HFFc6 (cell line): Measurements from ENCODE around the gene MIS18A. TPM values are rescaled to one million over a fixed set of nuclear protein-coding genes. Genes with fewer than 3 reads are reported as not detected.
"Not testable (repeated sequence)": the region's sequence is repeated elsewhere in the genome, so short reads cannot be mapped to it uniquely, and the experiment has no call there.

Experiments
- DNase-seq: peaks from one replicate; pipeline ENCODE4 v3.0.0-alpha.2; 2018
- H3K27ac Mint-ChIP-seq: 2 replicates; pipeline ENCODE4 v1.8.0; 2020; ENCODE audit warnings: mild to moderate bottlenecking, mixed read lengths
- H3K27me3 Mint-ChIP-seq: 2 replicates; pipeline ENCODE4 v1.8.0; 2021; ENCODE audit warnings: mild to moderate bottlenecking, moderate library complexity, mixed read lengths; ENCODE audit not compliant: insufficient read depth
- H3K36me3 Mint-ChIP-seq: 2 replicates; pipeline ENCODE4 v1.8.0; 2021; ENCODE audit warnings: low read depth, mixed read lengths
- H3K4me1 Mint-ChIP-seq: 2 replicates; pipeline ENCODE4 v1.8.0; 2020; ENCODE audit warnings: low read depth, mixed read lengths
- H3K4me3 Mint-ChIP-seq: 2 replicates; pipeline ENCODE4 v1.8.0; 2020; ENCODE audit warnings: mild to moderate bottlenecking, moderate library complexity, mixed read lengths
- H3K9me3 Mint-ChIP-seq: 2 replicates; pipeline ENCODE4 v1.8.0; 2020; ENCODE audit warnings: mild to moderate bottlenecking, mixed read lengths
- total RNA-seq, 6 experiments: library from RNA; stranded (reverse); fragmentation: NEBNext Ultra II Directional; extraction: Animal tissue kit (Norgen Biotek cat#: 25700); gene quantifications; 2 replicates in 1 of 6; 3 replicates in 5 of 6; pipeline ENCODE4 v1.2.3, GENCODE V29; 2021
- TF ChIP-seq, protein P1 (sequence below): fragments of 200-600 bp; sonication (generic); IDR thresholded peaks from 2 replicates; pipeline ENCODE4 v1.5.0; 2021; ENCODE audit warnings: antibody characterized with exemption, mild to moderate bottlenecking

The MIS18A gene
- total RNA-seq, 6 experiments from 2014 or later, result 8.6 to 17.4 (median 14.9) TPM

DNA sequence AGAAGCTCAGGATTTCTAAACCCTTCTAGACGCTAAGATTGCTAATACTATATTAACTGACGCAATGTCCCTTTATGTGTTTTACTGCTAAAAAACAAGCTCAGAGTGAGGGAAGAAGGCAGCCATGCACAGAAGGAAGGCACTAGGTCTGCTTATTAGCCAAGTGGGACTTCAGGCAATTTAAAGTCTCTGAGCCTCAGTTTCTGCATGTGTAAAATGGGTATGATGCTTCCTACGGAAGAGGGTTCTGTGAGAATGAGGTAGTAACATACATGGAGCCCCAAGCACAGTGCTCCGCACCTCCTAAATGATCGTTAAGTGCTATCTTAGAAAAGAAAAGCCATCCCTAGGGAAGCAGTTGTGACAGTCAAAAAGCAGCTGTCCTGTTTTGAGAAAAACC is 16.9 kb downstream of the MIS18A start:
- TF ChIP-seq, protein P1, sequence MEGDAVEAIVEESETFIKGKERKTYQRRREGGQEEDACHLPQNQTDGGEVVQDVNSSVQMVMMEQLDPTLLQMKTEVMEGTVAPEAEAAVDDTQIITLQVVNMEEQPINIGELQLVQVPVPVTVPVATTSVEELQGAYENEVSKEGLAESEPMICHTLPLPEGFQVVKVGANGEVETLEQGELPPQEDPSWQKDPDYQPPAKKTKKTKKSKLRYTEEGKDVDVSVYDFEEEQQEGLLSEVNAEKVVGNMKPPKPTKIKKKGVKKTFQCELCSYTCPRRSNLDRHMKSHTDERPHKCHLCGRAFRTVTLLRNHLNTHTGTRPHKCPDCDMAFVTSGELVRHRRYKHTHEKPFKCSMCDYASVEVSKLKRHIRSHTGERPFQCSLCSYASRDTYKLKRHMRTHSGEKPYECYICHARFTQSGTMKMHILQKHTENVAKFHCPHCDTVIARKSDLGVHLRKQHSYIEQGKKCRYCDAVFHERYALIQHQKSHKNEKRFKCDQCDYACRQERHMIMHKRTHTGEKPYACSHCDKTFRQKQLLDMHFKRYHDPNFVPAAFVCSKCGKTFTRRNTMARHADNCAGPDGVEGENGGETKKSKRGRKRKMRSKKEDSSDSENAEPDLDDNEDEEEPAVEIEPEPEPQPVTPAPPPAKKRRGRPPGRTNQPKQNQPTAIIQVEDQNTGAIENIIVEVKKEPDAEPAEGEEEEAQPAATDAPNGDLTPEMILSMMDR, result no peak
- peaks cover 16% of the 10 kb centered on the region for H3K4me1 Mint-ChIP-seq
- H3K9me3 Mint-ChIP-seq, result no peaks in the 10 kb centered on the region
- H3K27me3 Mint-ChIP-seq, result no peaks in the 10 kb centered on the region; the same call in 1 of the 2 replicates
- H3K36me3 Mint-ChIP-seq, result peaks cover 8% of the 10 kb centered on the region
- DNase-seq, result no peak
- no peak overlapping the region for H3K27ac Mint-ChIP-seq
- no peak overlapping the region for H3K4me3 Mint-ChIP-seq

DNA sequence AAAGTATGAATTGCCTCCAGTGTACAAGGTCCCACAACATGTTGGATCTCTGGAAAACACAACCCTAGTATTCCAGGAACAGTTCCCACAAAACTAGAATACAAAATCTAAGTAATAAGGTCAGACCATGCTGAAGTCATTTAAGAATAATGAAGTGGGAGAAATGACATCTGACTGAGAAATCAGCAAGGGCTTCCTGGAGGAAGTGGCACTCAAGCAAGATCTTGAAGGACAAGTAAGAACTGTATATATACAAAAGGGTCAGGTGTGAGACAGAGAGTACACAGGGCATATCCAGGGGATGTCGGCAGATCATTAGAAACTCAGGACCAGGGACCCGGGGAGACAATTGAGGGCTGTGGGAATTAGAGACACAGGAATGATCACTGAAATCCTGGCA is 18.7 kb downstream of the MIS18A start:
- H3K36me3 Mint-ChIP-seq, result no peaks in the 10 kb centered on the region
- peaks cover 27% of the 10 kb centered on the region for H3K4me1 Mint-ChIP-seq
- no peak for DNase-seq
- H3K4me3 Mint-ChIP-seq, result no peak overlapping the region
- no peaks in the 10 kb centered on the region for H3K9me3 Mint-ChIP-seq
- peaks cover 2% of the 10 kb centered on the region for H3K27me3 Mint-ChIP-seq
- H3K27ac Mint-ChIP-seq, result no peak overlapping the region
- TF ChIP-seq, protein P1, result no peak

DNA sequence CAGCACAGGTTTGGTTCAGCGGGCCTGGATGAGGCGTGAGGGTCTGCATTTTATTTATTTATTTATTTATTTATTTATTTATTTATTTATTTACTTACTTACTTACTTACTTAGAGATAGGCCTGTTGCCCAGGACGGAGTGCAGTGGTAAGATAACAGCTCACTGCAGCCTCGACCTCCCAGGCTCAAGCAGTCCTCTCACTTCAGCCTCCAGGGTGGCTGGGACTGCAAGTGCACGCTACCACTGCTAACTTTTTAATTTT is 20.1 kb downstream of the MIS18A start:
- not testable (repeated sequence) for H3K4me3 Mint-ChIP-seq, H3K9me3 Mint-ChIP-seq, H3K36me3 Mint-ChIP-seq, DNase-seq, H3K27ac Mint-ChIP-seq, H3K27me3 Mint-ChIP-seq
- peaks cover 27% of the 10 kb centered on the region for H3K4me1 Mint-ChIP-seq

DNA sequence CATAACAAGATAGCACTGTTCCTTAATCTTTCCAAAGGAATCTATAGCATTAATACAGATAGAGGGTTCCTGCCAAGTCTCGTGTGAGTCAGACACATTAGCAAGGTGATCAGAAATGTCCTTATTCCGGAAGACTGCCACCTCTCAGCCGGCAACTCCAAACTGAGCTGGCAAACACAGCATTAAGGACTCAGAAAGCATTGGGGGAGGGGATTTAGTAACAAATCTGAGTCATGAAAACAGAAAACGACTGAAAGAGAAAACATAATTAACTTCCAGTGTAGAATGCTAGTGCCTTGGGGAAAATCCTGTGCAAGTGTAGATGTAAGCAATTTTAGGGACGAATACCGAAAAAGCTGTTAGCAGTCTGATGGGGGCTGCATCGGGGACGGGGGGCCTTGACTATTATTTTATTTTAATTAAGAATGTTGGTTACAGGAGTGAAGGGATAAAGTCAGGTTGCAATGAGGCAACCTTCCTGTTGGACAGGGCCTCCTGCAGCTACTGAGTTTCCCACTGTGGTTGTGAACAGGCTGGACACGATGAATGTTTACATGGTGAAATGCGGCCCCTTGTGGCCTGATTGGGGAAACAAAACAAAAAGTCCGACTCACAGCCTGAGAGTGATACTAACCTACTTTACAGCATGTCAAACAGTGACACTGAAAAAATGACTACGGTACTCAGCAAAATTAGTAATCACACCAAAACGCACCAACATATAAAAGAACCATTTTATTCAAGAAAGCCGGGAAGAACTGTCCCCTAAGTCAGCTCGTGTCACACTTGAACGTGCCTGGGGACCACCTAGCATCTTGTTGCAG is 20.7 kb downstream of the MIS18A start:
- peak; percentile 80 for DNase-seq
- peaks cover 32% of the 10 kb centered on the region for H3K4me1 Mint-ChIP-seq
- peak overlapping the region; percentile 45 for H3K4me3 Mint-ChIP-seq
- peak overlapping the region; percentile 39; the same call in 1 of the 2 replicates for H3K27ac Mint-ChIP-seq
- peaks cover 2% of the 10 kb centered on the region for H3K27me3 Mint-ChIP-seq
- TF ChIP-seq, protein P1, result peak; percentile 88
- H3K9me3 Mint-ChIP-seq, result no peaks in the 10 kb centered on the region
- no peaks in the 10 kb centered on the region for H3K36me3 Mint-ChIP-seq

DNA sequence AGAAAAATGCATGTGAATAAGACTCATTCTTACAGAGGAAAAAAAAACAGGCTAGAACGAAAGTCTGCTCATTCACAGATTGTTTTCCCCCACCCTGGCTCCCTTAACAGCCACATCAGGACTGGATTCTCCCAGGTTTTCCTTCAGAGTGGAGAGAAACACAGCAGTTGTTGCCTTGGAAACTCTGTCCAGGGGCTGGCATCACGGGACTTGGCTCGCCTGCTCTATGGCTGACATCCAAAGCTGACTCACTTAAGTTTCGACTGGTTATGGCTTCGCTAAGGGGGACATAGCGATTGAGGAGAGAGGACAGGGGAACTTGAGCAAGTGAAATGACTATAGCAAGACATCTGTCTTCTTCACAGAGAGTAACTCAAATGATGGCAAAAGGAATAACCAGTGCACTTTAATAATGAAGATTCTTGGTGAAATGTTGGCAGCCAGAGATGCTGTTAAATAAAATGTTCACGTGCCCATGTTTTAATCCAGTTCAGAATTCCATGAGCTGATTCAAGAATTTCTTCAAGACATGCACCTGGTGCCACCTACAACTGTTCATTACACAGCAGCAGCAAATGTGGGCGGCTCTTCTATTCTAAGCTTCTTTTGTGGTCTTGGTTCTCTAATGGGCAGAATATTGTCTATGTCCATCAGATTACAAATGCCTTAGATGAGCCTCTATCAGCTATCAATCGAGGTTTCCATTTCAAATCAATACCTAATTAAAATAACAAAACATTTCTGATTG is 21.8 kb downstream of the MIS18A start:
- H3K27me3 Mint-ChIP-seq, result peaks cover 2% of the 10 kb centered on the region
- H3K27ac Mint-ChIP-seq, result peak overlapping the region; percentile 81
- H3K9me3 Mint-ChIP-seq, result no peaks in the 10 kb centered on the region
- DNase-seq, result peak; percentile 91
- peak overlapping the region; percentile 44 for H3K4me3 Mint-ChIP-seq
- TF ChIP-seq, protein P1, result no peak
- peaks cover 36% of the 10 kb centered on the region for H3K4me1 Mint-ChIP-seq
- no peaks in the 10 kb centered on the region for H3K36me3 Mint-ChIP-seq

DNA sequence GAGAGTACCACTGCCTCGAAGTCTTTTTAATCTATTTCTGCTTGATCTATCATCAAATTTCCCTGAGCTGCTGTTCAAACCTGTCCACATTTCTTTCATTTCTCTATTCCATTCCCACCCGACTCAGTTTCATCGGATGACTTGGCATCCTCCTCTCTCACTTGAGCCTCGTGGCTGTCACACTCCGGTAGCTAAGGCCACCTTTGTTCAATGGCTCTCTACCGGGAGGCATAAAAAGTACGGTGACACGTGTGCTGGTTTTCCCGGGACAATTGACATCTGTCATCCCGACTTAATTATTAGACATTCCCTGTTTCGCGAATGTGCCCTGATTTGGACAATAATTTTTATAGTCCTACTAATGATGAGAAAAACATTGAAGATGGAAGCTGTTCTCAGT is 22.6 kb downstream of the MIS18A start:
- Mint-ChIP-seq H3K27ac (peak overlapping the region; percentile 81), H3K36me3 (no peaks in the 10 kb centered on the region), H3K9me3 (no peaks in the 10 kb centered on the region), H3K27me3 (peaks cover 7% of the 10 kb centered on the region), H3K4me1 (peaks cover 36% of the 10 kb centered on the region), H3K4me3 (peak overlapping the region; percentile 44; the same call in 1 of the 2 replicates)
- TF ChIP-seq, protein P1, result no peak
- DNase-seq, result no peak
